Activated CD8-positive, alpha-beta memory T cell treated with anti-CD3 and anti-CD28 coated beads for 24 hours (primary cell): ENCODE data around the gene EBF3.

Experiments
- DNase-seq: peaks from one replicate; pipeline ENCODE4 v3.0.0-alpha.2; 2020

Gene EBF3

DNA sequence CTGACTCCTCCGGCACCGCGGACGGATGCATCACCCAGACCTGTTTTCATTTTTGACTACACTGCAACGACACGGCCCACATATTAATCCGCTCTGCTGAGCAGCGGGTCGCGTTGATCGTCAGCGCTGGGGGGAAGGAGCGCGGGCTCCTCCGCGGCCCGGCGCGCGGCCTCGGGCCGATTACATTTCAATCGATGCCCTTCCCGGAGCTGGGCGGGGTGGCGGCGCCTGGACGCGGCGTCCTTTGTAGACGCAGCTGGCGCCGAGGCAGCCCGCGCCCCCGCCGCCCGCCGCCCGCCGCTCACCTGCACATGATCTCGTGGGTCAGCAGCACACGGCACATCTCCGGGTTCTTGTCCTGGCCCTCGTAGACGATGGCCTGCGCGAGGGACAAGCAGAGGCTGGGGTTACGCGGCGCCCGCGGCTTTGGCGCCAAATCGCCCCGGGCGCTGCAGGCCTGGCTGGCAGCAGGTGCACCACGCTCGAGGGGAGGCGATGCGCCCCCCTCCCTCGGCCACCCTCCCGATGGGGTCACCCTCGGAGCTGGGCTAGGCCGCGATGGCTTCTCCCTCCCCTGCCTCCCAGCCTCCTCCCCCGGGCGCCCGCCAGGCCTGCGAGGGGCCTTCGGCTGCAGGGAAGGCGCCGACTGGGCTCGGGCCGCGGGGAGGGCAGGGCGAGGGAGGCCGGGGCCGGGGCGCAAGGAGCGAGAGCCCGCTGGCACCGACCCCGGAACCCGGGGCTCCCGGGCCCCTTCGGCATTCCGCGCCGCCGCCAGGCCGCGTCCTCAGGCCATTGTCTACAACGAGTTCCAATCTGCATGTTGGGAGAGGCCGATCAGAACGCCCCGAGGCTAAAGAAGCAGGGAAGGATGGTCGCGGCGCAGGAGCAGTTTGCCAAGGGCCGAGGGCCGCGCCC lies 5.2 kb downstream of the EBF3 start:
- DNase-seq = no peak

DNA sequence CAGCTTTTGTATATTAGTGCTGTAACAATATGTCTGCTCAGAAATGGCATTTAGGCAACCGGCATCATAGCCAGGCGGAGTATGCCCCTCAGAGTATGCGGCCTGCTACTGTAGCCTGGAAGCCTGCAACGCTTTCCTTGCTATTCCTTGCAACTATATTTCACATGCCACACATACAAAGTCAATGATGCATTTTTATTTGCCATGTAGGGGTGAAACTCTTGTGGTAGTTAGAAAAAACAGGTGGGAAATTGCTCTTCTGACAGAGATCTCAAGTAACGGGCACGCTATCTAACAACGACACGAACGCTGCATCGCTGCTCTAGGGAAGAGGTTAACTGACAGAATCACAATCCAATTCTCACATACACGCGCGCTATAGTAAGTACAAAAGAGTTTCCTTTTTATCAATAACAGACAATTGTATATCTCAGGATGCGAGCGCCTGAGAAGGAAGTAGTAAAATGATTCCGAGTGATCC lies 5.9 kb downstream of the EBF3 start:
- no peak for DNase-seq

DNA sequence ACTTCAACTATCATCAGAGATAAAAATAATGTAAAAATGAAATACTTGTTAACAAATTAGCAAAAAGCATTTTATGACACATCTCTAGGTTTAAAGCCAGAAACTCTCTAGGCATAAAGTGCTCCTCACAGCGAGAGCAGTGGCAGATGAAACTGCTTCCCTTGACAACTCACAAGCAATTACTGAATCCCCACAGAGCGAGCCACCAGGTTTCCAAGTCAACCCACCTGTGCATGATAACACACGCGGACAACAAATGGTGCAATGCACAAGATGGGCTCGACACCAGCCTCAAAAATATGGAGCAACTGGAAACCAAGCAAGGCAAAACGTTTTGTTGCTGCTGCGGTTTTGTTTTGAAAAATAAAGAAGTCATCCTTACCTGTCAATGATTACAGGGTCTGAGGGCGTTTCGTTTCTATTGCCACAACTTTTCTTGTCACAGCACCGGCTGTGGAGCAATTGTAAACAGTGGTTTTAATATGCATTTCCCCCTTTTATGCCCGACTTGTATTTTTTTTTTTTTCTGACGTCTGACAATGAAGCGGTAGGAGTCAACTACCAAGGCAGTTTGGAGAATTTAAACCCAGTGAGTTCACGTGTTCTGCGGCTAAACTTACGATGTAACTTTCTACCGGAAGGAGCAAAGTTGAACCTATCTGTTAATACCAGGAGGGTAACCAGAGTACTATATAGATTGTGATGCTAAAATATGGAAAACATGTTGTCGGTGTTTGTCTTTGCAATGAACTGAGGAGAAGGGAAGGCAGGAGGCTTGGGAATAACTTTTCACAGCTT lies 7.0 kb downstream of the EBF3 start:
- no peak for DNase-seq

DNA sequence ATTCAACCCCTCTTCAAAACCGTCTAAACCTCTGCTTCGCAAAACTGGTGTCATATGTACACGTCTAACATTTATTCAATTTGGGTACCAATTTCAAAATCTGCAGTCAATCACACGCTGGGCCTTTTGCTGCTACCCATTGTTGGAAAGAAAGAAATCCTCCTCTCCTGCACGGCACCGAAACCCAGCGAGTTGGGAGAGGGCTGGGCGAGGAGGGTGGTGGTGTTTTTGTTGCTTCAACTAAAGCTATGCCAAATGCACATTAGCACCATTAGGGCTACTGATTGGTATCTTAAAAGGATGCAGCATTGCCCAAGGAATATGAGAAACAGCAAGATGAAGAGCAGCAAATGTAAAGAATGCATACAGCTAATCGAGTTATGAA lies 7.8 kb downstream of the EBF3 start:
- no peak for DNase-seq

DNA sequence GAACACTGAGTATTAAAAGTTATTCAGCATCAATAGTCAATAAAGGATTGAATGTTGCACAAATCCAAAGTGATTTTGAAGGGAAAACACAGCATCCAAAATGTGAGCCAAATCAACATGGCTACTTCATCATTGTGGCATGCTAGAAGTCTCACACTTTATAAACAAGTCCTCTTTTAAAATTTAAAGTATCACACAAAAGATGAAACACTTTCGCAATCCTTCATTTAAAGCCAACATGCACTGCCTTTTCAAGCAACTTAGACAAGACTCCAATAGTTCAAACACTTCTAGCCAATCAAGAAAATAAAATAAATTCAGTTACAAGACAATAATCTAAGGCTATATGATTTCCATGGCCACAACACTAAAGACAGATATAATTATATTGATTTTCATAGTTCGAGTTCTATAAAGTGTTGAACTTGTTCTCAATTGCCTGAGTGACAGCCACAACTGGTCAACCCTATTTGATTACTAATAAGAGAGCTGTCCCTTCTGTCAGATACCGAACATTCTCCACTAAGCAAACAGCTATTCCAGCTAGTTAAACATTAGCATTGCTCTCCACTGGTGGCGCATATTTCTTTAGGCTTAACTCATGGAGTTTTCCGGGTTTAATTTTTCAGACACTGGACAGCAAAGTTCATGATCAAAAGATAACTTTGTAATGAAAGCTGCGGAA lies 8.3 kb downstream of the EBF3 start:
- no peak for DNase-seq

DNA sequence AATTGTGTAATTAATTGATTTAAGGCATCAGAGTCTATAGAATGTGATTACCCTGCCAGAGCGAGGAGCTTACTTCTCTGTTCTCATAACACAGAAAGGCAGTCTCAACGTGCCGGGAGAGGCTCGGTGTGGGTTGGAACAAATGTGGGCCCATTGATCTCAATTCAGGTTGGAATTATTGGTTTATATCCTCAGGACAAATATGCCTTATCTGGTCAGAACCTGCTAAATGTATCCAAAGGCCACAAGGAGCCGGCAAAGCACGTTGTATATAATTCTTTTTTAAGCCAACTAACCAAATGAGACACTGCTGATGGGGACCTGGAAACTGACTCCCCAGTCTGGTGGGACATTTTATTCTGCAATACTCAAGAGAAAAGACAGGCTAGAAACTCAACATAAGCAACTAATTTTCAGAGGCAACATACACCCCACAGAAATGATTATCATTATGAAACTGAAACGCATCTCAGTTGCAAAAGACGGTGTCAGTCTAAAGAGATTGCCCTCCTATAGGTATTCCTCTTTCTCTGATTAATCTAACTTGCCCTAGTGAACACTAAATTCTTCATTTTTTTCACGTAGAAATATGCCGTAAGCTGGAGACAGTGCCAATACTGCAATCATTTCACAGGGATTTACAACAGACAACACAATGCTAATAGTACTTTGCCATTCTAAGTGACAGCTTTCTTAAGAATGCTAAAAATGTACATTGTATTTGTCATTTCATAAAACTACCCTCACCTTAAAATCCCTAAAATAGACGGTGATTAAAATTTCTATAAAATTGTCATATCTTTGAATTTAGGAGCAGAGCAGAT lies 9.4 kb downstream of the EBF3 start:
- DNase-seq = no peak

DNA sequence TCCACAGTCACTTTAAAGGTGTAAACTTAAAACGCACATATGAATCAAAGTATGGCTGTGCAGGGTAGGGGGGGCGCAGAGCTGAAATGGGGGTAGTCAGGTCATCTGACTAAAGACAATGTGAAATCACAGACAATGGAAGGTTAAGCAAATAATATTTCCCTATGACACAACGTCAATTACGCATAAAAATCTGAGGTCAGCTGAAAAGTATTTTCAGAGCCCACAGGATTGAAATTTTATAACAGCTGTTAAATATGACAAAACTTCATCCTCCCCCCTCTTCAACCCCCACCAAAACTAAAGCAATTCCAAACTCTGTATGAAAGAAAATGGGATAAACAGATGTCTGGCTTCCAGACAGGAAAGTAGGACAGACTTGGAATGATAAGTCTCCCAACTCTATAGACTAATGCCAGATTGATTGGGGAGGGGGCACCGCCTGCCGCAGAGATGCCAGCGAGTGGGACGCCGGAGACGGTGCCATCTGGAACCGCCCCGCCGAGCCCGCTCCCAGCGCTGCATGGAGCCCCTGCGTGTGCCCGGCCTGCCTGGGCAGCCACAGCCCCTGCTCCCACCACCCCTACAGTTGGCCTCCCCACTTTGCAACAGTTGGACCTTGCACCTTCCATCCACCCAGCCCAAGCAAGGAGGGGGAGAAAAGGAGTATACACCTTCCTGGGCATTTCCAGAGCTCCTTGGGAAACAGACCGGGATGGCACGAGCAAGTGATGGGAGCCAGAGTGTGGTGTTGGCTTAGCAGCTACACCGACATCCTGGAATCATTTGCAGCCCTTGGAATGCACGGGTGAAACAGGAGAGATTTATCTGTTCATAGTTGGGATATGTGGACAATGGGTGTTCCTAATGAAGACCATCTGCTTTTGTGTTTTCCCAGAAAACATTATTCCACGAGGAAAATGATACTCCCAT lies 10.7 kb downstream of the EBF3 start:
- no peak for DNase-seq

DNA sequence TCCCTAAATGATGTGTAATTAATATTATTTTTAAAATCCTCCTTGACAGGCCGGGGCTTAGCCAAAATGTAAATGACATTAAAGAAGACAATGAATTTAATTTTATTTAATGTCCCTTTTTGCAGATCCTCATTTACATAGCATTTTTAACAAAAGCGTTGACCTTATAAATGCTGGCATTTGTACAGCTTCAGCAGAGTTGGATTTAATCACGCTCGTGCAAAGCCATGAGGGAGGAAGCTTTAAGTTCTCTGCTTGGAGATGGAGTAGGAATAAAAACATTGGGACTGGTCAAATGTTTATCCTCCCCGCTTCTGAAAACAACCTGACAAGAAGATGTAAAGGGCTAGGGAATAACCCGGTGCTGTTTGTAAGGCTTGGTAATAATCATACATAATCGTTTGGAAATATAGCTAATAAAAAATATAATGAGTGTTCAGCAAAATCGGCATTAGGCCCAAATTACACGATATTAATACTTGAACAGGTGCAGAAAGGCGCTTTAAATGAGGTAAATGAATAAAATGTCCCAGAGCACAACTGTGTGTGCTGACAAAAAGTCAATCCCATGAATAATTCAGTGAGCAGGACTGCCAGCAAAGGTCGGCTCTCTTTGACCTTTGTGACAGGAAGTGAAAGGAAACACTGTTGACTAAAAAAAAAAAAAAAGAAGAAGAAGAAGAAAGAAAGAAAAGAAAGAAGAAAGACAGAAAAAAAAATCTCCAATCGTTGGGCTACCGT lies 11.5 kb downstream of the EBF3 start:
- no peak for DNase-seq

DNA sequence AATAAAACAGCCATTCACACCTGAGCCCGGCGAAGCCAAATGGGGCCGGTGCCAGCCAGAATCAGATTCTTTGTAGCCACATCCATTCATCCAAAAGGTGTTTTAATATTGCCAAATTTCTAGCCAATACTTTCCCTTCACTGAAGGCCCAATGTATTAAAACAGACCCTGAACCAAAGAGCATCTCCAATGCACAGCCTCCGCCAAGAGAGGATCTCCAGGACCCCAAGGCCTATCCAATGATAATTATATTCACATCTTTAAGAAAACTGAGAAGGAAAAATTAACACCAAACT lies 12.2 kb downstream of the EBF3 start:
- DNase-seq = no peak

DNA sequence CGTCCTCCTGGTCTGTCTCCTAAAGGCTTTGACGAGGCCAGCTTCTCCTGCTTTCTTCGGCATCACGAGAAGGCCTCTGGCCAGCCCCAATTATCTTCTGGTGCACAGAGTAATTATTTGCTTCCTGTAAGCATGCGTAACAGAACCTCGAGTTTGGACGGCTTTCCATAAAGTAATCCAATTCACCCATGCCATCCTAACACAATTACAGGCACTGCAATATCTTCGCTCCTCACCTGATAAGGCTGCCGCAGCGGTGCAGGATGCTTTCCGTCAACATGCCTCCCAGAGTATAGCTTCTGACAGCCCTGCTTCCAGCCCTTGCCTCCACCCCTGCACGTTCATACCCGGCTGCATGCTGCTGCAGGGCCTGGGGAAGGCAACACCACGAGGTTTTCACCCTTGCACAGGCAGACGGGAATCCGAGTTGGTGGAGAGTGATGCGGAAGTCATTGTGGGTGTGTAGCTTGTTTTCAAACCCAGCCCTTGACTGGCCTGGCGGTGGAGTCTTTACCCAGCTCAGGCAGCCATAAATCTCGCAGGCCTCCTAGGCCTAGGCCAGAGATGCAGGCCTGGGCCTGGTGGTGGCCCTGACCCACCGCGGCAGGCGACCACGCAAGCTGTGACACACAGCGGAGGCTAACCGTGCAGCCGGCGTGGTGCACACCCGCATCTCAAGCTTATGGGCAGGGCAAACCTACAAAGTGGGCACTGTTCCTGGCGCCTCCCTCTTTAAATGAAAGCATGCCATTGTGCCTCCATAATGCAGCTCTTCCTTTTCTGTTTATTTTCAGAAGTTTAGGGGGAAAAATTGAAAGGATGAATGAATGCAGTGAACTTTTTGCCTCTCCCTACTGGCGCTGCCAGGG lies 12.7 kb downstream of the EBF3 start:
- DNase-seq = no peak

DNA sequence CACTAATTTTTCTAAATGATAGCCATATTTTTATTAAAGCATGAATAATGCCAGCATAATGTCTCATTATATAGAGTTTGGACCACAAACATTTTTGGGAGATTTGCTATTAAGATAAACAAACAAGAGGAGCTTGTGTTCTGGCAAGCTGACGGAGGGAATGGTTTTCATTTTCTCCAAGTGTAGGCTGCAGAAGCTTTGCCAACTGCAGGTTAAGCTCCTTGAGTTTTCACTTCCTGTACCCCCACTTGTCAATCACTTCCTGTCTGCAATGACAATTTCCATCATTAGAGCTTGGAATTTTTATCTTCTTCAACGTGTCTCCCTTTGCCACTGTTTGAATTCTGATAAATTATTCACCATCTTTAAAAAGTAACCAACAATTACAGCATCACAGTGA lies 13.4 kb downstream of the EBF3 start:
- no peak for DNase-seq

DNA sequence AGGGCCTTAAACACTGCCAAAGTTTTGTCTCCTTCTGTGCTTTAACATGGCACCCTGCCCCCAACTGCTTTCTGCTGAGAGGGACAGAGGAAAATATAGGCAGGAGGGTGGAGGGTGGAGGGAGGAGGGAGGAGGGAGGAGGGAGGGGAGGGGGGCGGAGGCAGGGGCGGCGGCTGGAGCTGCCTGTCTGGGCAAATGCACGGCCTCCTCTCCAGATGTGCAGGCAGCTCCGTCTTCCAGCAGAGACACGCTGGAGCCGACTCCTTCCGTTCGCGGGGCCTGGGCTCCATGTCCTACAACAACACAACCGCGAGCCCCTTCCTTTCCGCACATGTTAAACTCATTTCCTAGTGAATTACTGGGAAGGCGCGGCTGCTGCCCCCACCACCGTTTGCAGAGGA lies 14.2 kb downstream of the EBF3 start:
- no peak for DNase-seq

DNA sequence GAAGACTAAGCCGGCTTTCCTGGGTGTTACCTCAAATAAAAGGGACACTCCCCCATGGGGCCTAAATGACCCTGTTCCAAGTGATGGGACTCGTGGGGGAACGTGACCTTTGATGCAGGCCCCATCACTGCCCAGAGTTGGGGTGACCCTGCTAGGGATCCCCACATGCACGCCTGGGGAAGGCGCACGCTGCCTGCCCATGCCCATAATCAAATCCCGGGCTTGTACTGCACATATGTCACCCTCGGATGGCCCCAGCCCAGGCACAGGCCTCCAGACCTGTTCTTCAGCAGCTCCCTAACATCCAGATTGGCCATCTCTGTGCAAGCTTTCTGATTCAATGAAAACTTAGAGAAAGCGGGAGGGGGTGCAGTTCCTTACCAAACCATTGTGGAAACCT lies 14.7 kb downstream of the EBF3 start:
- no peak for DNase-seq

DNA sequence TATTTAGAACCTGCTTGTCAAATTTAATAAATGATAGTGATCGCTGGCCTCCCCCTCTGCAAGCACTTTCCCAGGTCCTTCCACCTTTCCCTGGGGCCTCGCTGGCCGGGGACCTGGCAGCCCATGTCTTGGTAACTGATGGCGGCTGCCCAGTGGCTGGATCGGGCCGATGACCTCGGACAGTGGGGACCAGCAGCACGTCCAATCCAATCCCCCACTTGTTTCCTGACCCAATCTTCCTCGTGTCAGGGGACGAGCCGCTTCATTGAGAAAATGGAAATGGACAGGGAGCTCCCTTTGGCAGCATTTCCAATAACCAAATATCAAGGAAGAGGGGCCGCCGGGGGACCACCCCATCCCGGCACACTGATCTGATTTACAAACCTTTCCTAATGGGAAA lies 17.2 kb downstream of the EBF3 start:
- DNase-seq = no peak

DNA sequence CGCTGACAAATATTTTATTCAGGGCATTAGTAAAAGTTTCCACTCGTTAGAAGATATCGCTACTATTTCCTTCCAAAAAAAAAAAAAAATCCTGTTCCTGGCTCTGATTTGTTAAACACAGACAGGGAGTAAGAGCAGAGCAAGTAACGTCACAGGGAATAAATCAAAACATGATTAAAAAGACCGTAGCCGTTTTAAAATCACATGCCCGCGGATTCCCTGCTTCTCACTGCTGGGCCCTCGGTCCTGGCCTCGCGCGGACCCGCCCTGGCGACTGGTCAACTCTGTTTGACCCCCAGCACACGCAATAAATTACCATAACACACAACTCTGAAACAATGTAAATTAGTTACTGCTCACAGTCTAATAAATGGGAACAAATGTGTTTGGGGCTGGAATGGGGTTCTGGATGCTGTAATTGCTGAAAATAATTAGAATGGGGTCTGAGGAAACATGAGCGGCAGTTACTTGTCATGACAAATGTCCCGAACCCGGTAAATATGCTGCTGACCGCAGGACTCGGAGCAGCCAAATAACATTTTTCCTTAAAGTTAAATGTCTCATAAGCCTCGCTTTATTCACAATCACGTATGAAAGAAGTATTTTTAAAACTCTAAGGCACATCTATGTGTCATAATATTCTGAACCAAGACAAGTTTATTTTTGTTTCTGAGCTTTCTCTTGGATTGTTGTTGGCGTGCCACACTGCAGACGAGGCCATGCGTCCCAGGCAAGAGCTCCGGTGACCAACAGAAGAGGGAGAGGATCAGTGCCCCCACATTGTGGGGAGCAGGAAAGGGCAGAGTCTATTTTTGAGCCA lies 17.9 kb downstream of the EBF3 start:
- DNase-seq = no peak

DNA sequence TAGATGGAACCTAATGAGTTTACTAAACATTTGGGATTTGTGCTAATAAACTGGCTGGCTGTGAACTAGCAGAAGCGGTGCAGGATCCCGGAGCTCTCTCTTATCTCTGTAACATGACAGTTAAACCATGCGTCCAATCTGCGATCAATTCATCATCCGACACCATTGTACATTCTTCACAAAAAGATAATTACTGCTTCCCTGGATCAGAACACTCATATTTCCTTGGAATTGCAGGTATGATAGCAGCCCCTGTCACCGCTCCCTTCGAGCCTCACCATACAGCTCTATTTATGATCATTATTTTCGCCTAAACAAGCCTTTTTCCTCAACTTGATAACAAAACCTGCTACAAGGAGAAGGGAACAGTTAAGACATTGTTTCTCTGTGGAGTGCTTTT lies 18.5 kb downstream of the EBF3 start:
- no peak for DNase-seq

DNA sequence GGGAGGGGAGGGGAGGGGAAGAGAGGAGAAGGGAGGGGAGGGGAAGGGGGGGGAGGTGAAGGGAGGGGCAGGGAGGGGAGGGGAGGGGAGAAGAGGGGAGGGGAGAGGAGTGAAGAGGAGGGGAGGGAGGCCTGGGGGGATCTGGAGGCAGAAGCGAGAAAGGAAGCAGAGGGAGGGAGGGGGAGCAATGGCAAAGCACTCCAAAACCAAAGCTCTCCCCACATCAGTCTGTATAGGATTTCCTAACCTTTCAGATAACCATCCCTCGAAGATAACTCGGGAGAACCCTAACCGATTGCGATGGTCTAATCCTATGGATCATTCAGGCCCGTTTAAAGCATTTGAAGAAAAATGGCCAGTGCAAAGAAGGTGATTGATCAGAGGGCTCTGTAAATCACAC lies 19.0 kb downstream of the EBF3 start:
- DNase-seq = no peak

DNA sequence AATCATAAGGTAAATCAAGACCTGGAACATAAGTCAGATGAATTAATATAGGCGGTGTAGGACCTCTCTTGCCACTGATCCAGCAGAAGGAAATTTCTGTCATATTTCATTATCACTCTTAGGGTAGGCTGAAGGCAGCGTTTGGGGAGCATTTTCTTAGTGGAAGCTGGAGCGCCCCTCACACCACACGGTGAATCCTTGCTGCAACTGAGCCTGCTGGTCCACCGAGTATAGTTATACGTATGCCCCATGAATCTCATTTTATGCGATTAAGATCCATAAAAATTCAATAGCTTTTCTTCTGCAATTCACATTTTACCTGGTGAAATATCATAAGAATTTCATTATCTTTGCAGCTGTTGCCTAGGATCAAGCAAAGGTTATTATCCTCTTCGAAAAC lies 19.6 kb downstream of the EBF3 start:
- DNase-seq = no peak
